GM23338 (cell line): Measurements from ENCODE around the gene LGI1. TPM values are rescaled to one million over a fixed set of nuclear protein-coding genes. Genes with fewer than 3 reads are reported as not detected.

Experiments
- ATAC-seq: fragments of 200-7000 bp; cut with Tn5 transposase; 3 replicates; pipeline ENCODE4 v1.9.1; 2020
- DNase-seq: peaks from one replicate; pipeline ENCODE4 v3.0.0-alpha.2; 2015; ENCODE audit warnings: low spot score
- H2AFZ ChIP-seq: fragments of 200-600 bp; sonication (generic); 2 replicates; pipeline ENCODE4 v1.8.0; 2016; ENCODE audit warnings: antibody characterized with exemption, mild to moderate bottlenecking, moderate library complexity
- H3F3A ChIP-seq: fragments of 200-600 bp; sonication (generic); replicated peaks from 2 replicates; pipeline ENCODE4 v1.8.0; 2017; ENCODE audit warnings: antibody characterized with exemption, mixed run types, low read depth
- H3K27ac ChIP-seq: fragments of 200-600 bp; sonication (generic); 2 replicates; pipeline ENCODE4 v1.6.1; 2016; ENCODE audit warnings: low read depth
- H3K27me3 ChIP-seq: fragments of 200-600 bp; sonication (generic); 2 replicates; pipeline ENCODE4 v1.8.0; 2016; ENCODE audit warnings: mild to moderate bottlenecking, mixed run types, moderate library complexity; ENCODE audit not compliant: insufficient read depth
- H3K36me3 ChIP-seq: fragments of 200-600 bp; sonication (generic); 2 replicates; pipeline ENCODE4 v1.8.0; 2016; ENCODE audit warnings: mild to moderate bottlenecking; ENCODE audit not compliant: insufficient read depth
- H3K4me1 ChIP-seq: fragments of 200-600 bp; sonication (generic); 2 replicates; pipeline ENCODE4 v1.8.0; 2016; ENCODE audit warnings: mild to moderate bottlenecking, moderate library complexity; ENCODE audit not compliant: insufficient read depth
- H3K4me2 ChIP-seq: fragments of 200-600 bp; sonication (generic); 2 replicates; pipeline ENCODE4 v1.7.1; 2017; ENCODE audit warnings: mixed run types
- H3K4me3 ChIP-seq: fragments of 200-600 bp; sonication (generic); 2 replicates; pipeline ENCODE4 v1.6.1; 2016; ENCODE audit warnings: mixed run types
- H3K79me2 ChIP-seq: fragments of 200-600 bp; sonication (generic); replicated peaks from 2 replicates; pipeline ENCODE4 v1.8.0; 2017; ENCODE audit warnings: mild to moderate bottlenecking; ENCODE audit not compliant: insufficient read depth
- H3K9me2 ChIP-seq: fragments of 200-600 bp; sonication (generic); 2 replicates; pipeline ENCODE4 v1.8.0; 2017; ENCODE audit not compliant: insufficient read depth
- H4K20me1 ChIP-seq: fragments of 200-600 bp; sonication (generic); replicated peaks from 2 replicates; pipeline ENCODE4 v1.8.0; 2017; ENCODE audit warnings: mild to moderate bottlenecking; ENCODE audit not compliant: insufficient read depth
- H3K27ac Mint-ChIP-seq: 2 replicates; pipeline ENCODE4 v1.8.0; 2020; ENCODE audit warnings: inconsistent platforms, mild to moderate bottlenecking, moderate library complexity, mixed read lengths
- H3K27me3 Mint-ChIP-seq: 3 replicates; pipeline ENCODE4 v1.8.0; 2022; ENCODE audit warnings: low read depth, mild to moderate bottlenecking, moderate library complexity, mixed read lengths, inconsistent platforms; ENCODE audit not compliant: insufficient read depth, poor library complexity
- H3K36me3 Mint-ChIP-seq: 3 replicates; pipeline ENCODE4 v1.8.0; 2021; ENCODE audit warnings: low read depth, mild to moderate bottlenecking, inconsistent platforms, moderate library complexity, mixed read lengths
- H3K4me1 Mint-ChIP-seq: 3 replicates; pipeline ENCODE4 v1.8.0; 2020; ENCODE audit warnings: mild to moderate bottlenecking, inconsistent platforms, mixed read lengths
- H3K4me3 Mint-ChIP-seq: 3 replicates; pipeline ENCODE4 v1.8.0; 2021; ENCODE audit warnings: moderate library complexity, mild to moderate bottlenecking, inconsistent platforms, mixed read lengths
- H3K9me3 Mint-ChIP-seq: 3 replicates; pipeline ENCODE4 v1.8.0; 2020; ENCODE audit warnings: moderate library complexity, mild to moderate bottlenecking, inconsistent platforms, mixed read lengths
- CREB1 ChIP-seq: fragments of 250-450 bp; sonication (Bioruptor Pico); IDR thresholded peaks from 2 replicates; pipeline ENCODE4 v1.5.0; 2020; ENCODE audit warnings: low read depth, mild to moderate bottlenecking, moderate library complexity
- ETS1 ChIP-seq: IDR thresholded peaks from 2 replicates; pipeline ENCODE4 v1.6.1; 2016; ENCODE audit warnings: antibody characterized with exemption
- EZH2 ChIP-seq: fragments of 200-600 bp; sonication (generic); IDR thresholded peaks from one replicate; pipeline ENCODE4 v1.8.0; 2017; ENCODE audit warnings: antibody characterized with exemption, mild to moderate bottlenecking, low read depth; ENCODE audit not compliant: unreplicated experiment
- EZH2phosphoT487 ChIP-seq: fragments of 200-600 bp; sonication (generic); IDR thresholded peaks from one replicate; pipeline ENCODE4 v1.8.1; 2018; ENCODE audit warnings: antibody characterized with exemption; ENCODE audit not compliant: unreplicated experiment
- JUNB ChIP-seq: IDR thresholded peaks from one replicate; pipeline ENCODE4 v1.6.1; 2016; ENCODE audit warnings: antibody characterized with exemption; ENCODE audit not compliant: unreplicated experiment
- NANOG ChIP-seq: IDR thresholded peaks from 2 replicates; pipeline ENCODE4 v1.6.1; 2016; ENCODE audit warnings: antibody characterized with exemption, borderline replicate concordance
- POLR2AphosphoS5 ChIP-seq: IDR thresholded peaks from 2 replicates; pipeline ENCODE4 v1.6.1; 2016; ENCODE audit warnings: antibody characterized with exemption, low read depth
- REST ChIP-seq: IDR thresholded peaks from one replicate; pipeline ENCODE4 v1.6.1; 2018; ENCODE audit warnings: antibody characterized with exemption; ENCODE audit not compliant: unreplicated experiment
- STAT1 ChIP-seq: IDR thresholded peaks from one replicate; pipeline ENCODE4 v1.6.1; 2016; ENCODE audit warnings: antibody characterized with exemption; ENCODE audit not compliant: unreplicated experiment
- ZNF114 ChIP-seq: fragments of 250-450 bp; sonication (Bioruptor Pico); IDR thresholded peaks from 2 replicates; pipeline ENCODE4 v1.5.0; 2020; ENCODE audit warnings: mild to moderate bottlenecking, moderate library complexity
- ZNF331 ChIP-seq: fragments of 250-450 bp; sonication (Bioruptor Pico); IDR thresholded peaks from 2 replicates; pipeline ENCODE4 v1.5.0; 2020; ENCODE audit warnings: low read depth, mild to moderate bottlenecking, moderate library complexity
- ZNF462 ChIP-seq: fragments of 250-450 bp; sonication (Bioruptor Pico); IDR thresholded peaks from 2 replicates; pipeline ENCODE4 v1.5.0; 2020; ENCODE audit warnings: mild to moderate bottlenecking, moderate library complexity
- polyA plus RNA-seq: library from polyadenylated mRNA; unstranded; fragments of >200 nt; fragmentation: Nextera tagmentation; extraction: Ambion mirVana; gene quantifications from 2 replicates; pipeline ENCODE4 v1.2.1, GENCODE V29; 2016
- total RNA-seq: library from RNA; depleted of rRNA; stranded (reverse); fragments of >200 nt; shearing (Covaris generic); gene quantifications from 2 replicates; pipeline ENCODE4 v1.2.3, GENCODE V29; 2014
- TF ChIP-seq, protein P1 (sequence below), 2 experiments: fragments of 200-600 bp in 1 of 2; sonication (generic) in 1 of 2; conservative IDR thresholded peaks; 2 replicates each; pipeline versions ENCODE4 v1.5.1 to v1.6.1; 2016 to 2017; ENCODE audit warnings: antibody characterized with exemption in 2 of 2, low read depth in 2 of 2, mild to moderate bottlenecking in 2 of 2, moderate library complexity in 1 of 2

LGI1 gene
- total and polyA plus RNA-seq, 2 experiments from 2014 or later, result 0.28 to 0.31 TPM

GRCh38 chr10:93754761-93755160 lies 3.0 kb upstream of the LGI1 start:
- Mint-ChIP-seq H3K27ac (no peak overlapping the region), H3K27me3 (peaks cover 8% of the 10 kb centered on the region), H3K9me3 (no peaks in the 10 kb centered on the region), H3K4me1 (peaks cover 65% of the 10 kb centered on the region), H3K4me3 (no peak overlapping the region), H3K36me3 (no peaks in the 10 kb centered on the region)
- no peak overlapping the region for H3K4me3 ChIP-seq
- TF ChIP-seq NANOG (no peak), ZNF331 (CRISPR knock-in tag) (no peak), REST (no peak), ETS1 (no peak), POLR2AphosphoS5 (no peak), STAT1 (no peak), EZH2phosphoT487 (no peak), CREB1 (CRISPR knock-in tag) (no peak), JUNB (no peak), ZNF462 (no peak), EZH2 (no peak), ZNF114 (CRISPR knock-in tag) (no peak)
- TF ChIP-seq, protein P1, sequence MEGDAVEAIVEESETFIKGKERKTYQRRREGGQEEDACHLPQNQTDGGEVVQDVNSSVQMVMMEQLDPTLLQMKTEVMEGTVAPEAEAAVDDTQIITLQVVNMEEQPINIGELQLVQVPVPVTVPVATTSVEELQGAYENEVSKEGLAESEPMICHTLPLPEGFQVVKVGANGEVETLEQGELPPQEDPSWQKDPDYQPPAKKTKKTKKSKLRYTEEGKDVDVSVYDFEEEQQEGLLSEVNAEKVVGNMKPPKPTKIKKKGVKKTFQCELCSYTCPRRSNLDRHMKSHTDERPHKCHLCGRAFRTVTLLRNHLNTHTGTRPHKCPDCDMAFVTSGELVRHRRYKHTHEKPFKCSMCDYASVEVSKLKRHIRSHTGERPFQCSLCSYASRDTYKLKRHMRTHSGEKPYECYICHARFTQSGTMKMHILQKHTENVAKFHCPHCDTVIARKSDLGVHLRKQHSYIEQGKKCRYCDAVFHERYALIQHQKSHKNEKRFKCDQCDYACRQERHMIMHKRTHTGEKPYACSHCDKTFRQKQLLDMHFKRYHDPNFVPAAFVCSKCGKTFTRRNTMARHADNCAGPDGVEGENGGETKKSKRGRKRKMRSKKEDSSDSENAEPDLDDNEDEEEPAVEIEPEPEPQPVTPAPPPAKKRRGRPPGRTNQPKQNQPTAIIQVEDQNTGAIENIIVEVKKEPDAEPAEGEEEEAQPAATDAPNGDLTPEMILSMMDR (conservative IDR thresholded peaks at IDR 0.05; ENCODE audit: low read depth in 2 of 2), result no peak
- H3K4me2 ChIP-seq, result no peak overlapping the region
- no peak overlapping the region for H2AFZ ChIP-seq
- H3K79me2 ChIP-seq, result no peaks in the 10 kb centered on the region
- no peak overlapping the region for H3K27ac ChIP-seq
- H3F3A ChIP-seq, result peaks cover 2% of the 10 kb centered on the region; the same call in 1 of the 2 replicates
- H3K27me3 ChIP-seq, result no peaks in the 10 kb centered on the region; the same call in 1 of the 2 replicates
- H3K36me3 ChIP-seq, result no peaks in the 10 kb centered on the region
- H3K4me1 ChIP-seq, result peaks cover 56% of the 10 kb centered on the region
- DNase-seq (no peak), ATAC-seq (no peak)
- H4K20me1 ChIP-seq, result no peaks in the 10 kb centered on the region
- 0 out of 2 replicates have a peak, but pooled peaks cover 4% of the 10 kb centered on the region for H3K9me2 ChIP-seq
